Smooth muscle cell of the brain vasculature (primary cell): ENCODE data around the gene JAM3.

Experiments used
- DNase-seq: peaks from one replicate; pipeline ENCODE4 v3.0.0-alpha.2; 2012; ENCODE audit warnings: low read depth, low spot score

The JAM3 gene

DNA sequence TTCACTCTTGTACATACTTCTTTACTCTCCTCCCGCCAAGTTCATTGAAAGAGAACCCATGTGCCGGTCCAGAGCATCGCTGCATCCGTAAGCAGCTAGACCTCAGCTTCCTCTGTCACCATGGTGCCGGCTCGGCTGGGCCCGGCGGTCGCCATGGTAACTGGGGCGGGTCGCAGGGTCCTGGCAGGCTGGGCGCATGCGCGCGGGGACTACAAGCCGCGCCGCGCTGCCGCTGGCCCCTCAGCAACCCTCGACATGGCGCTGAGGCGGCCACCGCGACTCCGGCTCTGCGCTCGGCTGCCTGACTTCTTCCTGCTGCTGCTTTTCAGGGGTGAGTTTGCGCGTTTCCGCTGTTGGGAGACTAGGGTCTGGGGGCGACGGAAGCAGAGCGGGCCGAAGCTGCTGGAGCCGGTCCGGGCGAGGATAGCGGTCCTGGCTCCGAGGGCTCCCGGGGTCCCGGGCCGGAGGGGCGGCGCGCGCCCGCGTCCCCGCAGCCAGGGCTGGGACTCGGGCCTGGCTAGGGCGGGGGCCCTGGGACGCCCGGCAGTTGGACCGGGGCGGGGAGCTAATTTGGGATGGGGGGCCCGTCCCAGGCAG lies at the start of gene JAM3:
TSS of gene JAM3 (plus strand) at position 244 of the 597 bp plus-strand sequence. CDS start at position 256, 12 bp downstream.
- DNase-seq: peak; percentile 73

DNA sequence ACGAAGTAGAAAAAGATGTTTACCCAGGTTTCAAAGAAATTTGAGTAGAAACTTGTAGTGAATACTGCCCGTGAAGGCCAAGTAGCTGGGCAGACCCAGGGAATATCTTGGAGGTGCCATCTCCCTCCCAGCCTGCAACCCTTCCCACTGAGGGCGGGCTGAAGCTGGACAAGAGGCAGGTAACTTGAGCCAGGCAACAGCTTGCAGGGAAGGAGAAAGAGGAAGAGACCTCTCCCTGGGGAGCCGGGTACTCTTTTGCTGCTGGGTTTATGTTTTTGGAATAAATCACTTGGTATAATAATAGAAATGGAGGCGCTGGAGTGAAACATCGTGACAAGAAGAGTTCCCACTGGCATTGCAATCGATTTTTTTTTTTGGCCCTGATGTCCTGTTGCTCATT lies 49.4 kb upstream of the JAM3 start:
- DNase-seq: no peak

- DNase-seq: no peak
Observed at GRCh38 chr11:134020598-134020997, 48.3 kb upstream of the JAM3 start.

DNA sequence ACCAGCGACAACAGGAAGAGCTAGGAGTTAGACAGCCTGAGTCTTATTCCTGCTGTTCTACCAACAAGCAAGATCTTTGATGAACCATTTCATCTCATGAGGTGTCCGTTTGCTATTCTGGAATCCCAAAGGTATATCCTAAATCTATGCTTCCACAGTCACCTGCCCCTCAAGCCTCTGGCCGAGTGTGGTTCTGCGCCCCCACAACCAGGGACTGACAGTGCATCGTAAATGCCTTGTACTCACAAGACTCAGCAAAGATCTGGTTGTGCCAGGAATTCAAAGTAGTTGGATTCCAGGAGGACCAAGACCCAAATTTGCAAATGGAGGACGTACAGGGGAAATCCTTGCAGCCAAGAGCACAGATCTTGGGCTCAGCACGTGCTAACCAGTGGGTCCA lies 47.5 kb upstream of the JAM3 start:
- DNase-seq: no peak

DNA sequence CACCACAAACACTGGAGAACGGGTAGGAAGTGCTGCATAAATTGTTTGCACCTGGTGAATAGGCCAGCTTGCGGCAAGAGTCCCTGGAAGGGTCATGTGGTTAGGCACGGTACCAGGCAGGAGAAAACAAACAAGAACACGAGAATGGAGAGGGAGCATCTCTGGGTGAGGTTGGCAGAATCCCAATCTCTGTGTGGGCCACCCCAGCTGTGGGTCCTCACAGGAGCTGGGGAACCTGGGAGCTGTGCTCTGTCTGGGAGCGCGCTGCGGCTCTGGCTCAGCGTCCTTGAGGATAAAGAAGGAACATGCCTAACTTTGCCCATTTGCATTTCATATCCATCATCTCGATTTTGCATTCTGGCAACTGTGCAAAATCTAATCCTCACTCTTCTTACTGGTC lies 46.1 kb upstream of the JAM3 start:
- DNase-seq: no peak

- no peak for DNase-seq
Observed at GRCh38 chr11:134024420-134025081, 44.3 kb upstream of the JAM3 start.

DNA sequence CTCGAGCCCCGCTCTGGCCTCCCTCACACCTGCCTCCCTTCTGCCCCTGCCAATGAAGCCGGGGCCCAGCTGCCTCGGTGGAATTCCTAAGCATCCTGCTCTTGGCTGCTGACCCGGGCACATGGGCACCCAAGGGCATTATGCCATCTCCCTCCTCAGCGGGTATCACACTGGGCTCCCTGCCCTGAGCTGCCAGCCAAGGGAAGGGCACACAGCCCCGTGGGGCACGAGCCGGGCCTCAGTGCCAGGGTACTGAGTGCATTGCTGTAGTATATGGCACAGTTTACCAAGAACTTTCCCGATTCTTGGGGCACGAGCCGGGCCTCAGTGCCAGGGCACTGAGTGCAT lies 43.8 kb upstream of the JAM3 start:
- DNase-seq: no peak

DNA sequence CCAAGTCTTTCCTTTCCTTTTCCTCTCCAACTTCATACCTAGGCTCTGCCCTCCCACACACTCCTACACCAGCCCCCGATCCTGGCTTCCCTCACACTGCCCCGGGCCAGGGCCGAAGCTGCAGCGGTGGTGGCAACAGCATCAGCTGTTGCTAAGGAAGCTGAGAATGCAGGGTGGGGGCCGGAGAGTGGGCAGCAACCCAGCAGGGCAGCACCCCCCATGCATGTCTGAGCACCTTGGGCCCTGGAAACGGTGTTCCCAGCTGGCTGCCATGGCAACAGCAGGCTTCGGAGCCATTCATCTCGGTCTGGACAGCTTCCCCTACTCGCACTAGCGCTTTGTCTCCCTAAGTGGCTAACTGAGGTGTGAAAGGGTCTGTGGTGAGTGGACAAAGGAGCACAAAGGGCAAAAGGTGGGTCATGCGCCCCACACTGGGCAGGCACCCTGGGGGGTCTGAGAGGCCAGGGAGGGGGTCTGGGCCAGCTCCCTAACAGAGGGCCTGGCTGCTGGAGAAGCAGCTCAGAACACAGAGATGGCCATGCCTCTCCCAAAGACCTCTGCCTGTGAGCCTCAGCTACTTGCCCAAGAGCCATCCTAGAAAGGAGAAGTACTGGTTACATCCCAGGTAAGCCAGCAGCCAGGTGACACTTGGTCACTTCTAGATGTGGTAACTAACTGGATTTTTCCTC lies 42.1 kb upstream of the JAM3 start:
- no peak for DNase-seq

- no peak for DNase-seq
Observed at GRCh38 chr11:134027671-134028070, 41.2 kb upstream of the JAM3 start.

DNA sequence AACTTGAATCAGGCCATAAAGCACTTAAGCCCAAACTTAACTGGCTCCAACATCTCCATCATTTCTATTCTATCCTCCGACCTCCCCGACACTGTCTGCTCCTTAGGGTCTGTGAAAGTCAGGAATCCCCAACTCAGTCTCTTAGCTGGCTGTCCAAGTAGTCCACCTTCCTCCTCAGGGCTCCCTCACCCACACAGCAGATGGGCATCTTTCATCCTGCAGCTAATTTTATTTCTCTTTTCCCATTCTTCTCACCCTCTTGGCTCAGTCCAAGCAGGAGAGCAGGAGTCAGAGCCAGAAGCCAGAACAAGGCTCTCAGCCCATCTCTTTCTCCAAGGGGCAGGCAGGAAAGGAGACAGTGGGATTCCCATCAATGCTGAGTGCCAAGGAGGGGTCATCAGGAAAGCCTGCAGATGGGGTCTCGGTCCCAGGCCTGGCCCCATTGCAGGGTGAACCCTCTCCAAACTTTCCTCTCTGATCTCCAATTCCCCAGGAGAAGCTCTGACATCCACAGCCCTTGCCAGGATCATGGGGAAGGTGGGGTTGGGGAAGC lies 40.4 kb upstream of the JAM3 start:
- no peak for DNase-seq

DNA sequence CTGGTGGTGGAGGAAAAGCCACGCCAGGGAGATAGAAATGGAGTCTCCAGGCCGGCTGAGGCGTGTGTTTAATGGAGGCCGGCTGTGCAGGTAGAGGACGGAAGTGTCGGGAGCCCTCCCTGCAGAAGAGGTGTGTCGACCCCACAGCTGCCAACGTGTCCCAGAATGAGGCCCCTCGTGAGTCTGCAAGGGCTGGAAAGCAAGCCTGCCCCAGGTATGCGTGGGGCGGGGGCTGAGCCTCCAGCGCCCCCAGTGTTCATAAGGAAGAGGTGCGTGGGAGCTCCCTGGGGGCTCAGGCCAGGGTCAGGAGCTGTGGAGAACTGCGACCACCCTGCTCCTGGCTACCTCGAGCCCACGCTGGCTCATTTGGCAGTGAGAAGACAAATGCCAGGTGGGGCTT lies 38.0 kb upstream of the JAM3 start:
- no peak for DNase-seq

DNA sequence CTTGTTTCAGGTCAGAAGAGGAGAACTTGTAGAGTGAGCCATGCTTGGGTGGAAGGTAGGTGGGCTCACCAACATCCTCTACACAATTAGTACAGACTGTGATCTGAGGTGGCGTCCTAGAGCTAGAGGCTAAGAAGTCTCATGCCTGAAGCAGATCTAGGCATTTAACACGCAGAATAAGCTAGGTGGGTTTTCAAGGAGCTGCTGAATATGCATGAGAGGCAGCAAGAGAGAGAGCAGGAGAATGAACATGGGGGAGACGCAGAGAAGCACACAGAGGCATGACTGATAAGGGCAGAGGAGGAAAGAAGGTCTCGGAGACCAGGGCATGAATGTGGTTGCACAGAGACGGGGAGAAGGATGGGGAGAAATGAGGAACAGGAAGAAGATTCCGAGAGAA lies 36.8 kb upstream of the JAM3 start:
- DNase-seq: no peak

DNA sequence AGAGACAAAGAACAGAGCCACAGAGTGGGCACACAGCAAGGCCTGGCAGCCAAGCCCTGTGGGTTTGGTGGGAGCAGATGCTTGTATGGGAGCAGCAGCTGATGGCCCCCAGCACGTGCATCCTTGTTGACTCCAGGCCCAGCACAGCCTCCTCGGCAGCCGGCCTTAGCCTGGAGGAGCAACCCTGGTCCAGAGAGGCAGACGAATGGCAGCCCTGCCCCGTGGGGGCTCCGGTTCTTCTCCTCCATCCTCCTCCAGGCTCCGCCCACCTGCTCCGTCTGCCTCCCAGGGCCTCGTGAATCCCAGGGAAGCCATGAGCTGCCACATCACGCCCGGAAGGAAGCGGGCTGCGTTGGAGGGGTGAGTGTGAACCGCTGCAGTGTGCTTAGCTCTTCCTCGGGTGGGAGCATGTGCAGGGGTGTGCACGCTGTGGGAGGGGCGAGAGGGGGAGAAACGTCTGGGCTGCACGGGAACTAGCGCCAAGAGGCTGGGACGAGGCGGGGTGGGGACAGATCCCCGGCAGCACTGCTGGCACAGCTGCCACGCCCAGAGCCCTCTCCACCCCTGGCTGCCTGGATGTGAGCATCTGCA lies 36.3 kb upstream of the JAM3 start:
- no peak for DNase-seq

GRCh38 chr11:134033276-134033675 lies 35.6 kb upstream of the JAM3 start:
- no peak for DNase-seq

- peak; percentile 31 for DNase-seq
Observed at GRCh38 chr11:134033696-134034491, 35.0 kb upstream of the JAM3 start.

DNA sequence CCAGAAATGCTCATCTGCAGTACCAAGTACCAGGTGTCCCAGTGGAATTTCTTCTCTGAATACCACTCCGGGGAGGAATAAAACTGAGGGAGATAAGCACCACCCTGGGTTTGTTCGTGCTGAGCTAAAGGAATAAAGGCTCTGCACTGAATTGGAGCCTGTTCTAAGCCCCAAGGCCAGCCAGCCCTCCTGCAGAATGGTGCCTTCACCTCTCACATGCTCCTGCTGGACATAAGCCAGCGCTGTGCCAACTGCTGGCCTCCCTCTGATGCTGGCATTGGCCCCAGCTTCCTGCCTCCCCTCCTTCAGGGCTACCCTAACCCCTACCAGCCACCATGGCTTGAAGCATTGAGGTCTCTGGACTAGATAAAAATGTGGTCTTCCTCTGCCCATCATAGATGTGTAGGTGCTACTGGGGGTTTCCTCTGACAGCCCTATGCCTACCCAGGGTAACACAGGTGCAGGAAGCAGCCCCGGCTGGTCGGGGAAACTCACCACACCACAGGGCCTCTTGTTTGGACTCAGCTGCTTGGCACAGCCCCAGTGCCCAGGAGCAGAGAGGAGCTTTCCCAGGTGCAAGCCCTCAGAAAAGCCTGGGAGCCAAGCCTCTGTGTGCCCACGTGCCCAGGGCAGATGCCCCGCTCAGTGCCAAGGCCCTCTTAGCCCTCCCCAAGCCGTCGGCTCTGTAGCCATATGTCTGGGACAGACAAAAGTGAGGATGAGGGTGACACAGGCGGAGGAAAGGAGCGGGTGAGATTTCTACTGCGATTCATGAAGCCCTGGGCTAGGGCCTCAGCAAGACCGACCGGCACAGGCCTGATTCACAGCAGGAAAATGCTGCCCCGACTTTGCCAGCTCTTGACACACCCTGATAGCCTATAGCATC lies 34.1 kb upstream of the JAM3 start:
- DNase-seq: no peak

DNA sequence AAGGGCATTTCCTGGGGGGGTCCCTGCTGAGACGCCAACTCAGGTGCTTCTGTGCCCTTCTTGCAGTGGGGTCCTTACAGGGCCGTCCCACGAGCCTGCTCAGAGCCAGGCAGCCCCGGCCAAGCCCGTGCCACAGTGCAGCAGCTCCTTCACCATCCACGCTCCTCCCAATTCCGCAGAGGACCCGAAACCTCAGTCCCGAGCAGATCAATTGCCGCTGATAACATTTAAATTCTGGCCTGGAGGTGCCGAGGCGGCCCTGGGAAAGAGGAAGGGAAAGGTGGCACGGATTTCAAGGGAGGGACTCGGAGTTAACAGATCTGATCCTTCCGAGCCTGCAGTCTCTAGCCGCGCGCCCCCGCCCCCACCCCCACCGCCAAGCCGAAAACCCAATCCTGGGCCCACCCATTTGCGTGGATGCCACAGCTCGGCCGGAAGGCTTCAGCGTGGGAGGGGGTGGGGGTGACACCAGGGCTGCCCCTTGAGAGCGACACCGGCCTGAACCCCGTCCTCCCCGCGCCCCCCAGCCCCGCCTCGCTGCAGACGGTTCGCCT lies 32.3 kb upstream of the JAM3 start:
- DNase-seq: no peak

DNA sequence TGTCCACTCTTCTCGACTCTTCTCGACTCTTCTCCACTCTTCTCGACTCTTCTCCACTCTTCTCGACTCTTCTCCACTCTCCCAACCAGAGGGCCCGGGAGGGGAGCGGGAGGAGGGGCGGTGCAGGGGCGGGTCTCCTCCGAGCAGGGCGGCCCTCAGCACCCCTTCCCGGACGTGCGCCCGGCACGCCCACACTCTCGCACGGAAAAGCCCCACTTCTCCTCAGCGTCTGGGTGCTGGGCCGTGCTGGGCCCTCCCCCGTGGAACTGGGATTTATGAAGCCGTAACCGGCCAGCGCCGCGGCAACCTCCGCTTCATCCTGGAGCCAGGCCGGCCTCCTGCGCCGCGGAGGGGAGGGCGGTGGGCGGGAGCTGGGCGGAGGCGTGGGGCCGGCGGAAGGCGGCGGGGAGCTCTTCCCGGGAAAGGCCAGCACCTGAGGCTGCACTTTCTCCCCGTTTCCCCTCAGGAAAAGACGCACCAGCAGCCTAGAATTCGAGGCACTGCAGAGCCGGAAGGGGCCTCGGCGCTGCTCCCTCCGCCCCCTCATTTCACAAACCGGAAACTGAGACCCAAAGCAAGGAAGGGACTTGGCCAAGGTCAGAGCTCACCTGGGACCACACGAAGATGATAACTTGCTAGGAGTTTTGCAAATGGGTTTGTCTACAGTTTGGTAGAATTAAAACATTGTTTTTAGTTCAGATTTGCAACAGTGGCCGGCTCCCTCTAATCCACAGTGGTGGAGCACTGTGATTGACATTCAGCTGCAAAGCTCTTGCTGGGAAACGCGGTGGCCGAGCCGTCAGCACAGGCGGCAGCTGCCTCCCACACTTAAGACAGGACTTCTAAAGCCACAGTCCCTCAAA lies 31.6 kb upstream of the JAM3 start:
- DNase-seq: peak; percentile 33

DNA sequence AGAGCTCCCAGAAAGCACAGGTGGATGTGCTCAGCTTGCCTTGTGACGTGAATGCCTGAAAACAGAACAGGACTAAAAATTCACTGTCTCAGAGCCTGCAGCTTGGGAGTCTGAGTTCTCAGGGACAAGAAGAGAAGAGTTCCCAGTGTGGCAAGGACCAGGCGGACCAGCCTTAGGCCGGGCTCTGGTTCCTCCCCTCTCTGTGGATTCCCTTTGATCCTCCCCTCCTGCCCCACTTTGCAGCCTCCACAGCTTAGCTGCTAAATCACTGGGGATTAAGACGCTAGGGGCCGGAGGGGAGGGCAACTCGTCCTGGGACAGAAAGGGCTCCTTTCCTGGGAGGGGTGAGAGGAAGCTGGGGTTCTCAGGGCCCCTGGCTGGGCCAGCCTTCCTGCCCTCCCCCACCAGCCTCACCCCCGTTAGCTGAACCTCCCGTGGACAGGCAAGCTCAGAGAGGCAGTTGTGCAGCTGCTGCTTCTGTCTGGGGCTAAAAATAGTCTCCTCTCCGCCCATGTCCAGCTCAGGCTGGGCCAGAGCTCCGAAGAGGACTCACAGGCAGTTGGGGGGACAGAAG lies 29.9 kb upstream of the JAM3 start:
- no peak for DNase-seq
